Retinal pigment epithelial cell (primary cell): ENCODE results near the gene CES4A.
"Not testable (repeated sequence)": the region's sequence is repeated elsewhere in the genome, so short reads cannot be mapped to it uniquely, and the experiment has no call there.

Experiments used
- DNase-seq: peaks from one replicate; pipeline ENCODE4 v3.0.0-alpha.2; 2010; ENCODE audit warnings: low read depth
- H3K4me3 ChIP-seq: 2 replicates; pipeline ENCODE4 v1.5.1; 2011; ENCODE audit warnings: mild to moderate bottlenecking, low read length, control low read depth, moderate library complexity
- CTCF ChIP-seq: conservative IDR thresholded peaks from 2 replicates; pipeline ENCODE4 v1.5.1; 2011; ENCODE audit warnings: low read depth, low read length, control low read depth, inconsistent platforms

Gene CES4A

GRCh38 chr16:66950437-66950836 lies 38.0 kb upstream of the CES4A start:
- no peak for TF ChIP-seq CTCF
- DNase-seq: no peak
- H3K4me3 ChIP-seq: no peak overlapping the region

GRCh38 chr16:66950971-66951790 lies 37.2 kb upstream of the CES4A start:
- no peak for DNase-seq
- no peak overlapping the region for H3K4me3 ChIP-seq
- TF ChIP-seq CTCF: no peak

DNA sequence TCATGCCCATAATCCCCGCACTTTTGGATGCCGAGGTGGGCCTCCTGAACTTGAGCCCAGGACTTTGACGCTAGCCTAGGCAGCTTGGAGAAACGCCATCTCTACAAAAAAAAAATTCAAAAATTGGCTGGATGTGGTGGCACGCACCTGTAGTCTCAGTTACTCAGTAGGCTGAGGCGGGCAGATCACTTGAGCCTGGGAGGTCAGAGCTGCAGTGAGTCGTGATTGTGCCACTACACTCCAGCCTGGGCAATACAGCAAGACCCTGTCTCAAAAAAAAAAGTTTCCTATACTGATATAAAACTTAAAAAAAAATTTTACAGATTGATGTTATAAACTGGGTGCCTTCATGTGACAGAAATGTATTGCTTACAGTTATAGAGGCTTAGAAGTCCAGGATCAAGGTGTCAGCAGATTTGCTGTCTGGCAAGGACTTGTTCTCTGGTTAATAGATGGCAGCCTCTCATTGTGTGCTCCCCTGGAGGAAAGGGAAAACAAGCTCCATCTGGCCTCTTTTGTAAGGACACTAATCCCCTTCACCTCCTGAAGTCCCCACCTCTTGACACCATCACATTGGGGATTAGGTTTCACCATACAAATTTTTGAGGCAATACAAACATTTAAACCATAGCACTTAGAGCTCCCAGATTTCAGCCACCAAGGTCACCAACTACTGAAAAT lies 35.8 kb upstream of the CES4A start:
- DNase-seq: no peak
- TF ChIP-seq CTCF: no peak

DNA sequence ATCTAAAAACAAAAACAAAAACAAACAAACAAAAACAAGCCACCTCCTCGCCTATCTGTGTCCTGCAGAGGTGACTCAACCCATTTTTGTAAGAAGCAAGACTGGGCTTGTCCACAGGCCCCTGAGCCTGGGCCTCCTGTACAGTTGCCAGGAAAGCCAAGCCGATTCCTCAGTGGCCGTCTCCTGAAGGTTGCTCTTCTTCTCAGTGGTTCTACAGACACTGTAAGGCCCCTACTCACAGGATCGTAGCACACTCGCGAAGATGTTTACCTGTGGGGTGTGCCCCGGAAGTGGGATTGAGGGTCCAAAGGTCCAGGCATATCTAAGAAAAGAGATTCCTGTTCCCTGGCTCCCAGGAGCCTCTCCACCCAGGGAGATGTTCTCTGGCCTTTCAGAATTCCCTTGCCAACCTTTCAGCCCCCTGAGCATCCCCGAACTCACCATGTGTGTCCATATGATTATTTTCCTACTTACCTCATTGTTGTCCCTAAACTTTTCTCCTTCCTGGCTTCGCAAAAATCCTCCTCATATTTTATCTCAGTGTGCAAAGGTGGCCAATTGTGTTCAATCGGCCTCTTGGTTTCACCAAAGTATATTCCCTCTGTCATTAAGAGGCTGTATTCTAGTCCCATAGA lies 34.8 kb upstream of the CES4A start:
- DNase-seq: no peak
- TF ChIP-seq CTCF: no peak

More for the DNA sequence above, 35.8 kb upstream of the CES4A start:
- H3K4me3 ChIP-seq: no peak overlapping the region

GRCh38 chr16:66954097-66954659 lies 34.2 kb upstream of the CES4A start:
- peak; percentile 88 for TF ChIP-seq CTCF
- DNase-seq: no peak
- H3K4me3 ChIP-seq: no peak overlapping the region

More for the DNA sequence above, 34.8 kb upstream of the CES4A start:
- H3K4me3 ChIP-seq: no peak overlapping the region

- not testable (repeated sequence) for H3K4me3 ChIP-seq, DNase-seq
Measured at GRCh38 chr16:66955363-66956153, 32.8 kb upstream of the CES4A start.

DNA sequence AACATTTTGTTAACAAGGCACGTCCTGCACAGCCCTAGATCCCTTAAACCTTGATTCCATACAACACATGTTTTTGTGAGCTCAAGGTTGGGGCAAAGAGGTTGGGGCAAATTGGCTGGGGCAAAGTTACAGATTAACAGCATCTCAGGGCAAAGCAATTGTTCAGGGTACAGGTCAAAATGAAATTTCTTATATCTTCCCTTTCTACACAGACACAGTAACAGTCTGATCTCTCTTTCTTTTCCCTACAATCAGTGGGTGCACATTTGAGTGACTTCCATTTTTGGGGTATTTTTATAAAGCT lies 32.3 kb upstream of the CES4A start:
- not testable (repeated sequence) for H3K4me3 ChIP-seq

More for the DNA sequence above, 32.3 kb upstream of the CES4A start:
- not testable (repeated sequence) for DNase-seq
